Astrocyte of the cerebellum (primary cell): ENCODE data around the gene CSAD.

Source experiments
- DNase-seq: peaks from one replicate; pipeline ENCODE4 v3.0.0-alpha.2; 2011; ENCODE audit warnings: low read depth
- H3K4me3 ChIP-seq: 2 replicates; pipeline ENCODE4 v1.5.1; 2011; ENCODE audit warnings: mild to moderate bottlenecking, low read depth, low read length, moderate library complexity
- in situ Hi-C: cut with HindIII; loops from 2 replicates; pipeline ENCODE4 v1.10.0; 2017; ENCODE audit warnings: low sequenced_read_pairs
- TF ChIP-seq, protein P1 (sequence below): IDR thresholded peaks from 2 replicates; pipeline ENCODE4 v1.5.1; 2012; ENCODE audit warnings: low read length, low read depth, moderate library complexity, mild to moderate bottlenecking; ENCODE audit errors: missing control alignments

Gene CSAD

DNA sequence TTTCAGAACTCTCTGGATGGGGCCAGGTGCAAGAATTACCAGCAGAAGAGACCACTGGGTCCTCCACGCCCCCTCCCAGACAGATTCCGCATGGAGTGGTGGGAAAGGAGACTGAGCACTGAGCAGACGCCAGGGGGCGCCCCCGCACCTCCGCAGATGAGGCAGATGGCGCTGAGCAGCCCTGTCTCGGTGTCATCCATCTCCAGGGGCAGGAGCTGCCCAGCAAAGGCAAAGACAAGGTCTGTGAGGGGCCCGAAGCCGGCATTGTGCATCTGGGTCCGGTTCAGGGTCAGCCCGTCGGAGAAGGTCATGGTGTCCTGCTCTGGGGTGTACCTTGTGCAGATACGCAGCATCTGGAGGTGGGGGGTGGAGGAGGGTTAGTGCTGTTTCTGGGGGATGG is 32.6 kb upstream of the CSAD start:
- H3K4me3 ChIP-seq, result no peak overlapping the region
- TF ChIP-seq, protein P1, sequence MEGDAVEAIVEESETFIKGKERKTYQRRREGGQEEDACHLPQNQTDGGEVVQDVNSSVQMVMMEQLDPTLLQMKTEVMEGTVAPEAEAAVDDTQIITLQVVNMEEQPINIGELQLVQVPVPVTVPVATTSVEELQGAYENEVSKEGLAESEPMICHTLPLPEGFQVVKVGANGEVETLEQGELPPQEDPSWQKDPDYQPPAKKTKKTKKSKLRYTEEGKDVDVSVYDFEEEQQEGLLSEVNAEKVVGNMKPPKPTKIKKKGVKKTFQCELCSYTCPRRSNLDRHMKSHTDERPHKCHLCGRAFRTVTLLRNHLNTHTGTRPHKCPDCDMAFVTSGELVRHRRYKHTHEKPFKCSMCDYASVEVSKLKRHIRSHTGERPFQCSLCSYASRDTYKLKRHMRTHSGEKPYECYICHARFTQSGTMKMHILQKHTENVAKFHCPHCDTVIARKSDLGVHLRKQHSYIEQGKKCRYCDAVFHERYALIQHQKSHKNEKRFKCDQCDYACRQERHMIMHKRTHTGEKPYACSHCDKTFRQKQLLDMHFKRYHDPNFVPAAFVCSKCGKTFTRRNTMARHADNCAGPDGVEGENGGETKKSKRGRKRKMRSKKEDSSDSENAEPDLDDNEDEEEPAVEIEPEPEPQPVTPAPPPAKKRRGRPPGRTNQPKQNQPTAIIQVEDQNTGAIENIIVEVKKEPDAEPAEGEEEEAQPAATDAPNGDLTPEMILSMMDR, result peak; percentile 89
- no peak for DNase-seq
- in situ Hi-C loops, result no loop called here

DNA sequence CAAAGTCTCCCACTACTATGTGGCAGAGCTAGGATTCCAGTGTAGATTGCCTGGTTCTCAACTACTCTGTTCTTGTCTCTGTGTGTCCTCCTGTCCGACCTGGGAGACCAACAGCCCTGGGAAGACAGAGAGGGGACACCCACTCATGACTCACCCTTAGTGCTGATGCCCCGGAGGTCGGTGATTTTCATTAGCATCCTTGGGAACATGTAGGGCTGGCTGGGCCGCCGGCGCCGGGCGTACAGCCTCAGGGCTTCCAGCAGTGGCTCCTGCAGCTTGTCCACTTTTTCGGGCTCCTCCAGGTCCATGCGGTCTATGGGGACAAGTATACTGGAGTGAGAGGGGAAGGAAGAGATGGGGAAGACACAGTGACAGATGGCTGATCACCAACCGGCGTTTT is 32.2 kb upstream of the CSAD start:
- in situ Hi-C loops, result no loop called here
- TF ChIP-seq, protein P1, result no peak
- no peak overlapping the region for H3K4me3 ChIP-seq
- DNase-seq, result no peak

DNA sequence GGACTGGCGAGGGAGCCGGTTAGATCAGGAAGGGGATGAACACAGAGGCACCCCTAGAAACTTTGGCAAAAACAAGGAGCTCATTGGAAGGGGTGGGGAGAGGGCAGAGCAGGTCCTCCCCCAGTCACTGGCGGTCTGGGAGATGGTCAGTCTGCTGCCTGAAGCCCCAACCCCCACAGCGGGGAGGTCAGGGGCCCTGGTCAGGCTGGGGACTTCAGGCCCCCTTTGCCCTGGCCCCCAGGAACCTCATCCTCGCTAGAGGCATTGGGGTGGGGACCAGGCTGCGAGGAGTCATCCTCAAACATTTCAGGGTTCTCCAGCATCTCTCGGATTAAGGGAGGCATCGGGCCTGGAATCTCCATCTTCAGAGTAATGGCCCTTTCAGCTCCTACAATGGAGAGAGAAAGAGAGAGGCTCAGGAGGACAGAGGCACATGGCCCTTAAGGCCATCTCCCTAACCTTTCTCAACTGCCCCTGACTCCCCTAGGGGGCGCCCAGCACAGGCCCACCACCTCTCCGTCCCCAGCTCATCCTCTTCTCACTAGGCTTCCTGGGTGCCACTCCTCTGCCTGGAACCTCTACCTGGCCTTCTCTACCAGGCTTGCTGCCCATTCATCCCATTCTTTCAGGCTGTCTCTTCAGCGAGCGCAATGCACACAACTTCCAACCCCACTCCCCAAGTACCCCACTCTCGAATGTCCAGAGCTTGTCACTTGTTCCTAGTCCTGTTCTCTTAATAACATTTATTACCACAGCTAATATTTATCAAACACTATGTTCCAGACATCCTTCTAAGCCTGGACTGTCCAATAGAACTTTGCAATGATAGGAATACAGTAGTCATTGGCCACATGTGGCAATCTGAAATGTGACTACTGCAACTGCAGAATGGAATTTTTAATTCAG is 31.0 kb upstream of the CSAD start:
- no peak for DNase-seq
- TF ChIP-seq, protein P1, result peak; percentile 48
- in situ Hi-C loops, result no loop called here
- H3K4me3 ChIP-seq, result no peak overlapping the region

DNA sequence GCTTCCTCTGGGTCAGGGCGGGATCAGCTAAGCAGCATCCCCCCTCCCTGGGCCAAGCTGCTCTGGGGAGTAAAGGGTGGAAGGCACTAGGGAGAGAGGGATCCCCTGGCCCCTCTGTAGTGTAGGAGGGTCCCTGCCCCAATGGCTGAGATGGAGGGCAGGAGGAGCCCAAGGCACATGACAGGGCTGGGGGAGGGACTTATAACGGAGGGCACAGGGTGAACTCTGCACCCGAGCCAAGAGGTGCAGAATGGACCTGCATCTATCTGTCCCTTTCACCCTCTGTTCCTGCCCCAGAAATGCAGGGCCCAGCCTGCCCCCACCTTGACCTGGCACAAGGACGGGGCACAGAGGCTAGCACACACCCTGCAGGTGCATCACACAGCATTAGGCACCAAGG is 30.1 kb upstream of the CSAD start:
- DNase-seq, result no peak
- TF ChIP-seq, protein P1, result no peak
- H3K4me3 ChIP-seq, result no peak overlapping the region
- in situ Hi-C loops, result no loop called here

DNA sequence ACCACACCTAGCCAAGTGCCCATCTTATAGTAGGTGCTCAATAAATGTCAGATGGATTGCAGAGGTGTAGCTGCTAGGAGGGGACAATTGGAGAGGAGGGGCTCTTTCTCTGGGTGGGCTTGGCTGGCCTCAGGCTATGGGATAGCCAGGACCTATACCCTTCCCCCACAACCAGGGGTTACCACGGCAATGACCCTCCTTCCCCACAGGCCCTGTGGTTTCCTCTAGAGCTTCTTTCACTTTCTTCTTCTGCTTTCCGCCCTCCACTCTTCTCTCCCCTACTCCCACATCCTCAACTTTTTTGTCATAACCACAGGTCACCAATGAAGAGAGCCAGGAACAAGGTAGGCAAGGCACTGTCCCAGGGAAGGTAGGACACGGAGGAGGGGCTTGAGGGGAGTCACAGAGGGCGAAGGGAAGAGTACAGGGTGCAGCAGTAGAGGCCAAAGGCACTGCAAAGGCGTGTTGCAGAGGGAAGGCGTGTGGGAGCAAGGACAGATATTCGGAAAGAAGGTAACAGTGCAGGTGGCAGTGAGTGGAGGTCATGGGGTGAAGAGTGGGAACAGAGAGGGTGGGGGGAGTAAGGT is 28.2 kb upstream of the CSAD start:
- in situ Hi-C loops, result no loop called here
- H3K4me3 ChIP-seq, result no peak overlapping the region
- DNase-seq, result no peak
- TF ChIP-seq, protein P1, result no peak

DNA sequence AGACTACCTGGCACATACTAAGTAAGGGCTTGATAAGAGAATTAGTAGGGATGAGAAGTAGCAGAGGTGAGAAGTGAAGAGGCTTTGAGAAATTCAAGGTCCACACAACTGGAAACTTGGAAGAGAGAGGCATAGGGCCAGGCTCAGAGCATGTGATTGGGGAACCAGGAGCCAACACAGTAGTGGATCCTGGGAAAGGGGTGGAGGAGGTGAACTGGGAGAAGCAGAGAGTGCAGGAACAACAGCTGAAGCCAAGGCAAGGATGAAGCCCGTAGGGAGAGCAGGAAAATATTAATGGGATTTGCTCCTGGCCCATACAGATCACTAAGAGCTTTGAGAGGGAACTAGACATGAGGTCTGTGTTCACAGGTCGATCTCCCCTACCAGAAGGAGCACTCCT is 27.7 kb upstream of the CSAD start:
- DNase-seq, result no peak
- no peak overlapping the region for H3K4me3 ChIP-seq
- in situ Hi-C loops, result no loop called here
- TF ChIP-seq, protein P1, result no peak
